GM10248 (cell line): ENCODE measurements around the gene GOLIM4.

Source experiments
- CTCF ChIA-PET: fragments of 300-600 bp; sonication (Branson Sonifier 250); formaldehyde crosslinking; extraction: SDS; loops from one replicate; lab custom pipeline; 2021; ENCODE audit warnings: antibody characterized with exemption; lab: Yijun Ruan, JAX
- POLR2A ChIA-PET: fragments of 350-650 bp; sonication (Branson Sonifier 250); formaldehyde crosslinking; extraction: SDS; loops from one replicate; lab custom pipeline; 2020; ENCODE audit warnings: antibody characterized with exemption; lab: Yijun Ruan, JAX
- DNase-seq: peaks from one replicate; pipeline ENCODE4 v3.0.0; 2012; ENCODE audit errors: extremely low spot score
- TF ChIP-seq, protein P1 (sequence below): IDR thresholded peaks from 2 replicates; pipeline ENCODE4 v1.5.1; 2012; ENCODE audit warnings: mild to moderate bottlenecking, low read depth; ENCODE audit errors: extremely low read depth, missing control alignments, control extremely low read depth

GOLIM4 gene

DNA sequence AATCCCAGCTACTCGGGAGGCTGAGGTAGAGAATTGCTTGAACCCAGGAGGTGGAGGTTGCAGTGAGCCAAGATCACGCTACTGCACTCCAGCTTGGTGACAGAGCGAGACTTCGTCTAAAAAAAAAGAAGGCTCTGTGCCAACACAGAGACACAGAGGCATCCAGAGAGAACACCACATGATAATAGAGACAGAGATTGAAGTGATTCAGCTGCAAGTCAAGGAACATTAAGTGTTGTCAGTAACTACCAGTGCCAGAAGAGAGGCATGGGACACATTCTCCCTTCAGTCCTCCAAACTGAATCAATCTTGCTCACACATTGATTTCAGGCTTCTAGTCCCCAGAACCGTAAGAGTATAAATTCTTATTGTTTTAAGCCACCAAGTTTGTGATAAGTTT lies 97.5 kb downstream of the GOLIM4 start:
- TF ChIP-seq, protein P1, sequence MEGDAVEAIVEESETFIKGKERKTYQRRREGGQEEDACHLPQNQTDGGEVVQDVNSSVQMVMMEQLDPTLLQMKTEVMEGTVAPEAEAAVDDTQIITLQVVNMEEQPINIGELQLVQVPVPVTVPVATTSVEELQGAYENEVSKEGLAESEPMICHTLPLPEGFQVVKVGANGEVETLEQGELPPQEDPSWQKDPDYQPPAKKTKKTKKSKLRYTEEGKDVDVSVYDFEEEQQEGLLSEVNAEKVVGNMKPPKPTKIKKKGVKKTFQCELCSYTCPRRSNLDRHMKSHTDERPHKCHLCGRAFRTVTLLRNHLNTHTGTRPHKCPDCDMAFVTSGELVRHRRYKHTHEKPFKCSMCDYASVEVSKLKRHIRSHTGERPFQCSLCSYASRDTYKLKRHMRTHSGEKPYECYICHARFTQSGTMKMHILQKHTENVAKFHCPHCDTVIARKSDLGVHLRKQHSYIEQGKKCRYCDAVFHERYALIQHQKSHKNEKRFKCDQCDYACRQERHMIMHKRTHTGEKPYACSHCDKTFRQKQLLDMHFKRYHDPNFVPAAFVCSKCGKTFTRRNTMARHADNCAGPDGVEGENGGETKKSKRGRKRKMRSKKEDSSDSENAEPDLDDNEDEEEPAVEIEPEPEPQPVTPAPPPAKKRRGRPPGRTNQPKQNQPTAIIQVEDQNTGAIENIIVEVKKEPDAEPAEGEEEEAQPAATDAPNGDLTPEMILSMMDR = no peak
- ChIA-PET POLR2A (no interaction called here), CTCF (no interaction called here)
- DNase-seq = no peak

- ChIA-PET POLR2A (no interaction called here), CTCF (no interaction called here)
- no peak for DNase-seq
- TF ChIP-seq, protein P1 = no peak
Measured at GRCh38 chr3:167996514-167996913, 99.2 kb downstream of the GOLIM4 start.

GRCh38 chr3:167992381-167992780 lies 103.3 kb downstream of the GOLIM4 start:
- POLR2A ChIA-PET = no interaction called here

GRCh38 chr3:167991213-167991612 lies 104.5 kb downstream of the GOLIM4 start:
- no peak for DNase-seq
- TF ChIP-seq, protein P1 = no peak
- ChIA-PET CTCF (interaction anchor here (1.4 to 1.7 kb wide), 2 partner anchors 9 to 19 kb away, joined by 3 to 6 read pairs; no protein-coding TSS in a partner anchor), POLR2A (no interaction called here)

More at GRCh38 chr3:167992381-167992780, 103.3 kb downstream of the GOLIM4 start:
- DNase-seq = no peak
- CTCF ChIA-PET = no interaction called here
- TF ChIP-seq, protein P1 = no peak

GRCh38 chr3:167989999-167990398 lies 105.7 kb downstream of the GOLIM4 start:
- no peak for DNase-seq
- CTCF ChIA-PET = interaction anchor here (1.4 to 1.7 kb wide), 2 partner anchors 11 to 18 kb away, joined by 3 to 6 read pairs; no protein-coding TSS in a partner anchor

GRCh38 chr3:167989066-167989465 lies 106.7 kb downstream of the GOLIM4 start:
- ChIA-PET CTCF (no interaction called here), POLR2A (no interaction called here)
- TF ChIP-seq, protein P1 = no peak
- no peak for DNase-seq

More at GRCh38 chr3:167989999-167990398, 105.7 kb downstream of the GOLIM4 start:
- POLR2A ChIA-PET = no interaction called here
- TF ChIP-seq, protein P1 = no peak
